Hematopoietic multipotent progenitor cell (in vitro differentiated cells): ENCODE measurements around the gene MYCBPAP. TPM values are rescaled to one million over a fixed set of nuclear protein-coding genes. Genes with fewer than 3 reads are reported as not detected.

Source experiments
- DNase-seq, 3 donors: peaks; one replicate each; pipeline ENCODE4 v3.0.0-alpha.2; 2011 to 2015; ENCODE audit warnings: low read depth in 2 of 3, low spot score in 2 of 3
- total RNA-seq: library from RNA; depleted of rRNA; stranded (reverse); fragments of >200 nt; gene quantifications from one replicate; pipeline ENCODE4 v1.2.3, GENCODE V29; 2012

Gene MYCBPAP
- total RNA-seq, 1 donor, result 5.4 TPM

DNA sequence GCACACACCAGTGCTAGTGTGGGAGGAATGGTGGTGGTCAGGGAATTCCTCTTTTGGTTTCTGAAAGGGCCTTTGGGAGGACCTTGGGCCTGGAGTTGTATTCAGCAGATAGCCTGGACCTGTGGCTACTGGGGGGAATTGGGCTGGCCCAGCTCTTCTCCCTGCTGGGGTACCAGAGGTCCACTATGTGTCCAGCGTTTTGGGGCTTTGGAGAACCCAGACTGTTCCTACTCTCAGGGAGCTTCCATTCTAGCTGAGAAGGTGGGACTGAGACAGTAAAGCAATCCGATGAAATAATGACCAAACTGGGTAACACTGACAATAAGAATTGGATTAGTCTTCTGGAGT, 26.7 kb downstream of the MYCBPAP start:
- no peak for DNase-seq

DNA sequence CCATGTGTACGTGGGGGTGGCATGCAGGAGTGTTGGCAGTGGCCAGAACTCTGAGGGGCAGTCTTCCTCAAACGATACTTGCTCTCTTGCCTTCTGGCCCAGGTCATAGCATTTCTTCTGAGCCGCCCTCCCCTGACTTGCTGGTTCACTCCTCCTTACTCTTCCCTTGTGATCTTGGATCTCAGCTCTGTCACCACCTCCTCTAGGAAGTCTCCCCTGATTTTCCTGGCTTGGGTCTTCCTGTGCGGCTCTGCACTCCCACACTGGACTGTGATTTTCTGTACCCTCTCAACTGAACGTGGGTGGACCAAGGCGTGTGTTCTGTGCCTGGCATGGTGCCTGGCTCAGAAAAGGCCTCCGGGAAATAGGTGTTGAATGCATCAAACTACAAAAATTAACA, 27.2 kb downstream of the MYCBPAP start:
- DNase-seq, result no peak

DNA sequence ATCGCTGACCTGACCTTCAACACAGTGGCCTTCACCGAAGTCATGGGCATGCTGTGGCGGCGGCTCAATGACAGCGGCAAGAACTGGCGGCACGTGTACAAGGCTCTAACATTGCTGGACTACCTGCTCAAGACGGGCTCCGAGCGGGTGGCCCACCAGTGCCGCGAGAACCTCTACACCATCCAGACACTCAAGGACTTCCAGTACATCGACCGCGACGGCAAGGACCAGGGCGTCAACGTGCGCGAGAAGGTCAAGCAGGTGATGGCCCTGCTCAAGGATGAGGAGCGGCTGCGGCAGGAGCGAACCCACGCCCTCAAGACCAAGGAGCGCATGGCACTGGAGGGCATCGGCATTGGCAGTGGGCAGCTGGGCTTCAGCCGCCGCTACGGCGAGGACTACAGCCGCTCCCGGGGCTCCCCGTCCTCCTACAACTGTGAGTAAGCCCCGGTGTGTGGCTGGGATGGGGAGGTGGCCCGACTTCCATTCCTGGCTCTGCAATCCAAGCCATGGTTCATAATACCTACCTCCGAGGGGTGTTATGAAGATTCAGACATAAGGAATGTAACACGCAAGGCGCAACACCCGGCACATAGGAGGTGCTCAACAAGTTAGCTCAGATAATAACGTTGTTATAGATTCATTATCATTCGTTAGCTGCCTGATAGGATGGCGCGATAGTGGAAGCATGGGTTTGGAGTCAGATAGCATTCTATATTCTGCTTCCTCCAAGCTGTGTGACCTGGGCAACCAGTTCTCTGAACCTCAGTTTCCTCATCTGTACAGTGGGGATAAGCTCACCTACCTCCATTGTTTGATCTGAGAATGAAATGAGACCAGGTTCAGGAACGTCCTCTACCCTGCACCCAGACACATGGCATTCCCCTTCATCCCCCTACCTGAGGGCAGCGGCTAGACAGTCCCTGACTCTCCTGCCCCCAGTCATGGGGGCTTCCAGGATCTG, 28.7 kb downstream of the MYCBPAP start:
- DNase-seq, result no peak

DNA sequence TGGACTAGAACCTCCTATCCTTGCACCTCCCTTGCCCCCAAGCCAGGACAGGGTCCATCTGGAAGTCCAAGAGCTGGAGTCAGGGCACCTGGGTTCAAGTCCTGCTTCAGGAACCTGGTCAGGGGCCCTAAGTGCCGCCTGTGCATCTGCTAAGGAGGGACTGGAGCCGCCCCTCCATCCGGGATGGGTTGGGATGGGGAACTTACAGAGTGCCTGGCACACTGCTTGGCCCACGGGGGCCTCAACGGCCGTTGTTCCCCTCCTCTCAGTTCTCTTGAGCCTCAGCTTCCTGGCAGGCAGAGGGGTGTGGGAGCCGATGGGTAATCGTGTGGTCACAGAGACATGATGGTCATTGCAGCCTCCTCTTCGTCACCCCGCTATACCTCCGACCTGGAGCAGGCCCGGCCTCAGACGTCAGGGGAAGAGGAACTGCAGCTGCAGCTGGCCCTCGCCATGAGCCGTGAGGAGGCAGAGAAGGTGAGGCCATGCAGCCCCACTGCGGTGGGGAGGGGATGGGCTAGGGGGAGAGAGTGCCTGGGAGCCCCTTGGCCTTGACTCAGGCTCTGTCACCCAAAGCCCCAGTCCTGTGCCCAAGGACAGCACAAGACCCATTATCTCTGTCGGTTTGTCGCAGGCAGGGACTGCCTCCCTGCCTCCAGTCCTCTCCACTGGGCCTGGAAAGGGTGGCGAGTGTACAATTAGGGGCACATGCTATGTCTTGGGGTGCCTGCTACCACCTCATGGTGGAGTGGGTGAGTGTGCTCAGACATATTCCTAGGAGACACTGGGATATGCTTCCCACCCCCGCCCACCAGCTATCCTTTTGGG, 29.7 kb downstream of the MYCBPAP start:
- DNase-seq, result no peak

DNA sequence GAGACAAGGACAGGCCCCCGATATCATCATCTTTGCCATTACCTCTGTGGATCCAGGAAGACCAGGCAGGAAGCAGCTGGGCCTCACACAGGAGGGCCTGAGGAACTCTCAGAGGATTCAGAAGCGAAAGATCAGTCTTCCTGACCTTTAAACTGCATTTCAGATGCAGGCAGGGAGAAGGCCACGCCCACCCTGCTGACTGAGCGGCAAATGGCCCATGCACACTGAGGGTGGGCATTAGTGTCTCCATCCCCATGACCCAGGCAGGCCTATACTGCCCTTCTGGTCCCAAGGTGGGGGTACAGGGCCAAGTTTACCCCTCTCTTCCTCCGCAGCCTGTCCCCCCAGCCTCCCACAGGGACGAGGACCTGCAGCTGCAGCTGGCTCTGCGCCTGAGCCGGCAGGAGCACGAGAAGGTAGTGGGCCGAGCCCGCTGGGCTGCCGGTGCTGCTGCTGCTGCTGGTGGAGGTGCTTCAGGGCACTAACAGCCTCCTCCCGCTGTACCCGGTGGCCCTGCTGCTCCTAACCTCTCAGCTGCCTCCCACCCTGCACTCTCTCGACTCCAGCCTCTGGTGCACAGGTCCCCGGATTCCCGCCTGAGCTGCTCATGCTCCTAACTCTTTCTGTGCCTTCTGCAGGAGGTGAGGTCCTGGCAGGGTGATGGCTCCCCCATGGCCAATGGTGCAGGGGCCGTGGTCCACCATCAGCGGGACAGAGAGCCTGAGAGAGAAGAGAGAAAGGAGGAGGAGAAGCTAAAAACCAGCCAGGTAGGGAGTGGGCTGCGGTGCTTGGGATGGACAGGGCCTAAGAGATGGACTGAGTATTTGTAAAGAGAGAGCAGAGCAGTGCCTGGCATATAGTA, 30.5 kb downstream of the MYCBPAP start:
- no peak for DNase-seq

DNA sequence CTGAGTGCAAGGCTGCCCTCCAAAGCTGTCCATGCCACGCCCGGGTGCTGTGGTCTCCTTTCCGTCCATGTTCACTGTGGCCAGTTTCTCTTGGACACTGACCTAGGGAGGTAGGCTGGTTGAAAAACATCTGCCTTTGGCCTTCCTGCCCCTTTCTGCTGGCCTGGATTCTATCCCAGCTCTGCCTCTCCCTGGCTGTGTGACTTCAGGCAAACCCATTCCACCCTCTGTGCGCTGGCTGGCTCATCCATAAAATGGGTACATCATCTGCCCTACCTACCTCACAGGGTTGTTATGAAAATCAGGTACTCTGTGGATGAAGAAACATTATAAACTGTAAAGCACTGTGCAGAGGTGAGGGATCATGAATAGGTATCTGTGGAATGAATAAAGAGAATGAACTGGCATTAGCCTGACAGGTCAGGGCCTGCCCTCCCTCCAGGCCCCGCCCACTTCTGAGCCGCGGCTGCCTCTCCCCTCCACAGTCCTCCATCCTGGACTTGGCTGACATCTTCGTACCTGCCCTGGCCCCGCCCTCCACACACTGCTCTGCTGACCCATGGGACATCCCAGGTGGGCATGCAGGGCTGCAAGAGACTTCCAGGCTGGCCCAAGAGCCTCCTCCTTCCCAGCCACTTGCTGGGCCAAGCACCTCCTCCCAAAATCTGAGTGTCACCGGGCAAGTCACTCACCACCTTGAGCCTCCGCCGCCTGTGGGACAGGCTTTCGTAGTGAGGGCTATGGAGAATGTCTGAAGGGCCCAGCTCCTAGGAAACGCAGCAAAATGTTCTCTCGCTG, 31.7 kb downstream of the MYCBPAP start:
- DNase-seq, result no peak

DNA sequence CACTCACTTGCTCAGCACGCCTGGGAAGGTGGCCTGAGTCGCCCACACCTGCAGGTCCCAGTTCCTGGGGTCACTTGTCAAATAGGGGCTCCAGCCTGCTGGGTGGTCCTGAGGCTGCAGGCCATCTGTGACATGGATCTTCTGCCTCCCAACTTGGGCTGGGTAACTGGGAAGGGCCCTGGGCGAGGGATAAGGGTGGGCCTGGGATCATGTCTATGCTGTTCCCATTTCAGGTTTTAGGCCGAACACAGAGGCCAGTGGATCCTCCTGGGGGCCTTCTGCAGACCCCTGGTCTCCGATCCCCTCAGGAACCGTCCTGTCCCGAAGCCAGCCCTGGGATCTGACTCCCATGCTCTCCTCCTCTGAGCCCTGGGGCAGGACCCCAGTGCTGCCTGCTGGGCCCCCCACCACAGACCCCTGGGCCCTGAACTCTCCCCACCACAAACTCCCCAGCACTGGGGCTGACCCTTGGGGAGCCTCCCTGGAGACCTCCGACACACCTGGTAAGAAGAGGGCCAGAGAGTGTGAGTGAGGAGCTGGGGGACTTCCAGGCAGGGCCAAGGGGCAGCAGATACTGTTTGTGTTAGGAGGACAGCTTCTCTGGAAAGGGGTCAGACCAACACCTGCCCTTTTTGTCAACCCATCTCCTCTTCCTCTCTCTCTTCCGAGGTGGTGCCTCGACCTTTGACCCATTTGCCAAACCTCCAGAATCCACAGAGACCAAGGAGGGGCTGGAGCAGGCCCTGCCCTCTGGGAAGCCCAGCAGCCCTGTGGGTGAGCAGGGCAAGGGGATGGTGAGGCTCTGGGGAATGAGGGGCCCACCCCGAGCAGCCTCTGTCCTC, 32.5 kb downstream of the MYCBPAP start:
- DNase-seq, result no peak

DNA sequence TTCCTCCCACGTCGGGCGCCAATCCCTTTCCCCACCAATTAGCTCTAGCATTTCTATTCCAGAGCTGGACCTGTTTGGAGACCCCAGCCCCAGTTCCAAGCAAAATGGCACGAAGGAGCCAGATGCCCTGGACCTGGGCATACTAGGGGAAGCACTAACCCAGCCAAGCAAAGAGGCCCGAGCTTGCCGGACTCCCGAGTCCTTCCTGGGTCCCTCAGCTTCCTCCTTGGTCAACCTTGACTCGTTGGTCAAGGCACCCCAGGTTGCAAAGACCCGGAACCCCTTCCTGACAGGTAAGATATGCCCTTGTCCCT, 33.1 kb downstream of the MYCBPAP start:
- DNase-seq, result no peak

DNA sequence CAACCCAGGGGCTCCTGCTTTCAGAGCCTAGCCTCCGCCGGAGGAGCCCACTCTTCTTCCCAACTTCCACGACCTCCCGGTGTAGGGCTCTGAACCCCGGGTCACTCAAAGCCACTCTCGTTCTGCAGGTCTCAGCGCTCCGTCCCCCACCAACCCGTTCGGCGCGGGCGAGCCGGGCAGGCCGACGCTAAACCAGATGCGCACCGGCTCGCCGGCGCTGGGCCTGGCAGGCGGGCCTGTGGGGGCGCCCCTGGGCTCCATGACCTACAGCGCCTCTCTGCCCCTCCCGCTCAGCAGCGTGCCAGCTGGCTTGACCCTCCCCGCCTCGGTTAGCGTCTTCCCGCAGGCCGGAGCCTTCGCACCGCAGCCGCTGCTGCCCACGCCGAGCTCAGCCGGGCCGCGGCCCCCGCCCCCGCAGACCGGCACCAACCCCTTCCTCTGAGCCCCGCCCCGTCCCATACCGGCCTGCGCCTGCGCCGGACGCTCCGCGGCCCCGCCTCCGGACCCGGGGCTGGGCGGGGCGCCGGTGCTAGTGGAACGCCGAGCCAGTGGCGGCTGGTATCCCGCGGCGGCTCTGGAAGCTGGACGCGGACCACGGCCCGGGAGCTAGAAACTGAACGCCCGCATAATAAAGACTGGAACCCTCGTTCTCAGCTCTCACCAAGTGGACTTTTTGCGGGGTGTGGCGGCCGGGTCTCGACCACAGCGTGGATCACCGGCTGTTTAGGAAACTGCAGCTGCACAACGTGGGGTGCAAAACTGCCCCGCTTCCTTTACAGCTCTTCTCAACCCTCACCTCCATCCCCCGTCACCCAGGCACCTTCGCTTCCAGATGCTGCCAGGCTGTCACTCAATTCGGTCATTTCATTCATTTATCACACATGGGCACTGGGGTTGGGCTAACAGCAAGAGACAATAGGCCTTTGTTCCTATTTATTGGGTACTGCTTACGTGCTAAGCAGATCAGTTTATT, 33.8 kb downstream of the MYCBPAP start:
- peak; percentile 57 to 78 (median 76) for DNase-seq

DNA sequence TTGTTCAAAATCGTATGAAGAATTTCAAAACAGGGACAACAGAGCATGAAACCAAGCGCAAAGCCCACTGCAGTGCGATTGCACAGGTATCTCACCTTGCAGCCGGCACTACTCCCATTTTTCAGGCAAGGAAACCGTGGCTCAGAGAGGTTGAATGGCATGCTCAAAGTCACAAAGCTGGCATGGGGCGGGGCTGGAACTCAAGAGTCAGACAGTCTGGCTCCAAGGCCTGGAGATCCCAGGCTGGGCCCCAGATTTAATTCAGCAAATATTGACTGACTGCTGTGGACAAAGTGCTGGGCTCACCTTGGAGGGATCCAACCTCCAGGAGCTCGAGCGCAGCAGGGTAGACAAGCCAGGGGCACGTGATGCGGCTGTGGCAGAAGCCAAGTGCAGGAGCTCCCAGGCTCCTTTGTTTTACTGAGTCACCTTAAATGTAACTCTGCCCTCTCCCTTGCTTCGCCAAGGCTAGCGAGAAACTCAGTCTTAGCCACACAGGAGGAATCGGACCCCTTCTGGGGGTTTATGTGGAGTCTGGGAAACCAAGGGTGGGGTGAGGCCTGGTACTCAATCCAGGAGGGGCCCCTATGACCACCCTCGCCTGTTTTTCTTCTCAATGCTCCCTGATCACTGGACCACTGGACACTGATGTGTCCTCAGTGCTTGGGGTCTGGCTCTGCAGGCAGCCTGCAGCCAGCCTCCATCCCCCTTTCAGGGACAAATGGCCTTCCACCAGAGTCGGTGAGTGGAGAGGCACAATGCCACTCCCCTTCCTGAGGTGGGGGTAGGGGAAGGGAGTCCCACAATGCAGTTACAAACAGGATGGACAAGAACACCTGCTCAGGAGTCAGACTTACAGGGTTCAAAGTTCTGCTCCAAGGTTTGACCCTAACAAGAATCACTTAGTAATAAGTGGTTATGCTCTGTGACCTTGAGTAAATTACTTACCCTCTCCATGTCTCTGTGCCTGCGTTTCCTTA, 34.8 kb downstream of the MYCBPAP start:
- DNase-seq, result no peak

DNA sequence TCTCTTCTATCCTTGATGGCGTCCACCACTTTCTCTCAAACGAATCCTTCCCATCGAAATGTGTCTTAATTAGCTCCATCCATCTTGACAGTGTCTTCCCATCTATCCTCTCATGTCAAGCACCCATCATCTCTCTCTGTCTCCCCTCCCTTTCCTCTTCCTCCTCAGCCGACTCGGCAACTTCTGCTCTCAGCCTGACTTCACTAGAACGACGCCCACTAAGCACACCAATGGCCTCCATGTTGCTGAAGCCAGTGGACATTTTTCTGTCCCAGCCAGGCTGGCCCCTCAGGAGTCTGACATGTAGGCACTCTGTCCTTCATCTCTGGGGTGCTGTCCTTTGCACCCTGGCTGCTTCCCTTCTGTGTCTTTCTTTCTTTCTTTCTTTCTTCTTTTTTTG, 36.3 kb downstream of the MYCBPAP start:
- DNase-seq, result no peak

DNA sequence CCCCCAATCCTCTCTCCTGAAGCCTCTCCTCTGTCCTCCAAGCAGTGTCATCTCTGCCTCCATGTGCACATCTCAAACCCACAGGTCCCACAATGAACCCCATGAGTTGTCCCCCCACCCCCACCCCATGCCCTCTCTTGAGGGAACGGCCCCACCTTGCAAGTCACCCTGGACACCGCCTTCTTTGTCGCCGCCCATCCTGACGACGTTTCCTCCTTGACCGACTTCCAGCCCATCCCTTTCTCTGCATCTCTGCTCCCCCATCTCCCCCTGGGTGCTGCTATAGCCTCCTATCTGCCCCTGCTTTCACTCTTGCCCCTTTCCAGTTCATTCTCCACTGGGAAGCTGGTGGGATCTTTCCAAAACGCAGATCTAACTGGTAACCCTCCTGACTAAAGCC, 37.1 kb downstream of the MYCBPAP start:
- no peak for DNase-seq

DNA sequence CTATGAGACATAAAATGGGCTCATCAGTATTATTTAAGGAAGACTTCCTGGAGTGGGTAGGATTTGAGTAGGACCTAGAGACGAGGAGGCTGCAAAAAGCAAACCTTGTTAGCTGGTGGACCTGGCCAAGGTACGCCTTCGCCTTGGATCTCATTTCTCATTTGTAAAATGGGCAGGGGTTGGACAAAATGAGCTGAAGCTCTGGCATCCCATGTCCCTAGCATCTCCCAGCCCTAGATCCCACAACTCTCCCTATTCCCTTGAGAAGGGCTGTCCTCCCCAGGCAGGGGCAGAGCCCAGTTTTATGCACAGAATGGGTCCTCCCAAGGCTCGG, 38.4 kb downstream of the MYCBPAP start:
- DNase-seq, result no peak

DNA sequence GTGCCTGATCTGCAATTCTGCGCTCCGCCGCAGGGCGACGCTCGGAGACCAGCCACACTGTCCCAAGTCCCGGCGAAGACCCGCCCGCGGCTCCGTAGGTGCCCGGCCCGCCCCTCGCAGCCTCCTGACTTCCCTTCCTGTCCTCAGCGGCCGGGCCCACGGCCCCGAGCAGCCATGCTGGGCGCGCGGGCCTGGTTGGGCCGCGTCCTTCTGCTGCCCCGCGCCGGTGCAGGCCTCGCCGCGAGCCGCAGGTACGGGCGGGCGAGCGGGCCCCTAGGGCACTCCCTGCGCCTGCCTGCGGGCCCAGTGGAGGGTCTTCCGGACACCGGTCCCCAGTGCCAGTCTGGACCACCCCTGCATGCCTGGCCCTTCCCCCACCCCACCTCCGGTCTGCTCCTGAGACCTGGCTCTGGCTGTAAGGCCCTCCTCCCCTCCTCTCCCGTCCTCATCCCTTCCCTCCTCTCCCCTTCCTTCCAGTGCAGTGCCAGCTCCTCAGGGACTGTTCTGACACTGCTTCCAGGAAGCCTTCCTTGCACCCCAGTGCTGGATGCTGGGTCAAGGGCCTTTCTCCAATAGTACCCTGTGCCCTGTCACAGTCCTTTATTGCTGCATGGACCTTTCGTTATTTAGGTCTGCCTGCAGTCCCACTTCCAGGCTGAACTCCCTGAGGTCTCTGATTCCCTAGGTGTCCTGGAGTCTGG, 38.9 kb downstream of the MYCBPAP start, which contains the start of gene SPATA20:
TSS of gene SPATA20 (plus strand) at position 140 of the 701 bp plus-strand sequence. CDS start at position 175, 35 bp downstream.
- peak; percentile 60 to 93 (median 87) for DNase-seq

DNA sequence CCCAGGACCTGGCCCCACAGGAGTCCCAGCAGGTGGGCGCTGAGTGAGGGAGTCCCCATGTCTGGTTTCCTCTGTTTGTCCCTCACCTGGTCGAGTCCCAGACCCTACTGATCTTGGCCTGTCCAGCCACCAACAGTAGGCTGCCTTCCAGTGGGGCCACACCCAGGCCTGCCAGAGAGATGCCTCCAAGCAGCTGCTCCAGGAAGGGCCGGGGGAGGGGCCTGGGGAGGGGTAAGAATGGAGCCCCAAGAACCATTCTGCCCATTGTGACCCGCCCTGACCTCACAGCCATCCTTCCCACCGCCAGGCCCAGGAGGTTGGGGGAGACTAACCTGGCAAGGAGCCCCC, 39.5 kb downstream of the MYCBPAP start:
- no peak for DNase-seq

DNA sequence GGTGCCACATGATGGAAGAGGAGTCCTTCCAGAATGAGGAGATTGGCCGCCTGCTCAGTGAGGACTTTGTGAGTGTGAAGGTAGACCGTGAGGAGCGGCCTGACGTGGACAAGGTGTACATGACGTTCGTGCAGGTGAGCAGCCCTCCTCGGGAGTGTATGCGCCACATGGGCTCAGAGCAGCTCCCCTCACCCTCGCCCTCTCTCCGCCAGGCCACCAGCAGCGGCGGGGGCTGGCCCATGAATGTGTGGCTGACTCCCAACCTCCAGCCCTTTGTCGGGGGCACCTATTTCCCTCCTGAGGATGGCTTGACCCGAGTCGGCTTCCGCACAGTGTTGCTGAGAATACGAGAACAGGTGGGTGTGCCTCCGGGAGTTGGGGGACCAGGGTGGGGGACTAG, 40.6 kb downstream of the MYCBPAP start:
- no peak for DNase-seq
